Measurements from ENCODE around the gene MAD1L1.

- no peak for TF ChIP-seq GATA2 (IDR thresholded peaks at IDR 0.05; ENCODE audit: low read depth, low read length)
- no peak for TF ChIP-seq GATA3 (IDR thresholded peaks at IDR 0.05; ENCODE audit: low read depth, low read length)
Observed at GRCh38 chr7:1887251-1887650, 345.5 kb downstream of the MAD1L1 start.
